Esophagus squamous epithelium (tissue), 4 donors: ENCODE data around the gene ENTREP3.

ENCODE experiments used
- CTCF ChIP-seq, 6 experiments: fragments of 450-650 bp in 4 of 6; fragments of 200-600 bp in 2 of 6; sonication (generic) in 2 of 6; IDR thresholded peaks; one replicate each; pipeline ENCODE4 v1.5.1; 2016 to 2019; ENCODE audit warnings: antibody characterized with exemption in 6 of 6, mild to moderate bottlenecking in 4 of 6, moderate library complexity in 4 of 6
- POLR2A ChIP-seq, 4 donors: fragments of 450-650 bp; IDR thresholded peaks; one replicate each; pipeline ENCODE4 v1.6.1; 2017; ENCODE audit warnings: antibody characterized with exemption in 4 of 4, mild to moderate bottlenecking in 4 of 4, moderate library complexity in 3 of 4

GRCh38 chr1:155247667-155248553 is 7.4 kb downstream of the ENTREP3 start:
- TF ChIP-seq CTCF (IDR thresholded peaks at IDR 0.05) = no peak
- TF ChIP-seq POLR2A (IDR thresholded peaks at IDR 0.05) = no peak
